HCT116 (cell line): ENCODE data around the gene APBA2. TPM values are rescaled to one million over a fixed set of nuclear protein-coding genes. Genes with fewer than 3 reads are reported as not detected.

Experiments
- ATAC-seq: fragments of 200-7000 bp; cut with Tn5 transposase; 2 replicates; pipeline ENCODE4 v1.9.1; 2020; ENCODE audit warnings: mild to moderate bottlenecking, moderate library complexity
- BruUV-seq: library from RNA; stranded (reverse); fragments of 400-500 nt; replicated peaks from 2 replicates; lab custom pipeline; 2021; lab: Mats Ljungman, UMichigan
- CTCF ChIA-PET: fragments of 300-600 bp; sonication (Branson Sonifier 250); formaldehyde crosslinking; loops from one replicate; lab custom pipeline; 2021; ENCODE audit warnings: antibody characterized with exemption; lab: Charles Lee
- POLR2A ChIA-PET: fragments of 300-600, 350-600 bp; sonication (Branson Sonifier 250); formaldehyde crosslinking; loops from one replicate; lab custom pipeline; 2021; ENCODE audit warnings: antibody characterized with exemption; lab: Charles Lee
- RAD21 ChIA-PET, 2 experiments: fragments of 300-600 bp; sonication (Branson Sonifier 250); formaldehyde crosslinking; loops; one replicate each; lab custom pipeline; 2023; ENCODE audit warnings: low total read pairs in 2 of 2; ENCODE audit not compliant: uncharacterized antibody in 2 of 2, unreplicated experiment in 2 of 2, low non-redundant PET in 1 of 2; lab: Charles Lee
- DNase-seq: peaks from one replicate; pipeline ENCODE4 v3.0.0-alpha.2; 2010; ENCODE audit warnings: low read depth, low spot score
- H2AFZ ChIP-seq: fragments of 200-600 bp; shearing (Covaris generic), sonication (generic); 2 replicates; pipeline ENCODE4 v1.6.1; 2017; ENCODE audit warnings: low read depth, mixed run types, mixed read lengths, antibody characterized with exemption, low read length; ENCODE audit not compliant: poor library complexity, severe bottlenecking
- H3K27ac ChIP-seq: 2 replicates; pipeline ENCODE4 v1.5.1; 2012; ENCODE audit warnings: low read depth, low read length
- H3K27me3 ChIP-seq: fragments of 200-600 bp; sonication (generic); 2 replicates; pipeline ENCODE4 v1.6.1; 2016; ENCODE audit warnings: mixed run types, low read length, mixed read lengths; ENCODE audit not compliant: insufficient read depth
- H3K36me3 ChIP-seq, 2 experiments: fragments of 200-500 bp in 1 of 2; fragments of 200-600 bp in 1 of 2; sonication (Bioruptor generic) in 1 of 2; sonication (generic) in 1 of 2; 2 replicates each; pipeline versions ENCODE4 v1.5.1 to v1.6.1; 2014 to 2016; ENCODE audit warnings: low read length in 2 of 2, inconsistent platforms in 1 of 2, mixed read lengths in 1 of 2, mixed run types in 1 of 2; ENCODE audit not compliant: insufficient read depth in 2 of 2, control insufficient read depth in 1 of 2
- H3K4me1 ChIP-seq, 2 experiments: fragments of 200-600 bp in 1 of 2; sonication (generic) in 1 of 2; 2 replicates each; pipeline versions ENCODE4 v1.5.1 to v1.6.1; 2012 to 2017; ENCODE audit warnings: low read length in 2 of 2, inconsistent platforms in 1 of 2, mild to moderate bottlenecking in 1 of 2, mixed read lengths in 1 of 2, mixed run types in 1 of 2, moderate library complexity in 1 of 2; ENCODE audit not compliant: insufficient read depth in 2 of 2, control insufficient read depth in 1 of 2
- H3K4me2 ChIP-seq: fragments of 200-600 bp; sonication (generic); 2 replicates; pipeline ENCODE4 v1.6.1; 2017; ENCODE audit warnings: mixed run types, low read length, mixed read lengths
- H3K4me3 ChIP-seq, 2 experiments: fragments of 200-600 bp in 1 of 2; sonication (generic) in 1 of 2; replicated peaks in 1 of 2; 2 replicates each; pipeline ENCODE4 v1.5.1; 2011 to 2016; ENCODE audit warnings: low read length in 2 of 2, control low read depth in 1 of 2, low read depth in 1 of 2, mild to moderate bottlenecking in 1 of 2, mixed read lengths in 1 of 2, mixed run types in 1 of 2
- H3K79me2 ChIP-seq: fragments of 200-600 bp; sonication (generic); 2 replicates; pipeline ENCODE4 v1.6.1; 2017; ENCODE audit warnings: mild to moderate bottlenecking, mixed run types, low read length, moderate library complexity, mixed read lengths; ENCODE audit not compliant: insufficient read depth
- H3K9ac ChIP-seq: fragments of 200-600 bp; sonication (generic); 2 replicates; pipeline ENCODE4 v1.6.1; 2016; ENCODE audit warnings: low read length, mixed read lengths
- H3K9me2 ChIP-seq: fragments of 200-600 bp; sonication (generic), shearing (Covaris generic); 2 replicates; pipeline ENCODE4 v1.6.1; 2017; ENCODE audit warnings: mixed run types, mild to moderate bottlenecking, moderate library complexity; ENCODE audit not compliant: insufficient read depth
- H3K9me3 ChIP-seq, 2 experiments: fragments of 200-500 bp in 1 of 2; fragments of 200-600 bp in 1 of 2; sonication (Bioruptor generic) in 1 of 2; sonication (generic) in 1 of 2; 2 replicates each; pipeline ENCODE4 v1.6.1; 2014 to 2017; ENCODE audit warnings: low read length in 2 of 2, mixed read lengths in 2 of 2, inconsistent platforms in 1 of 2, low read depth in 1 of 2, mild to moderate bottlenecking in 1 of 2, mixed run types in 1 of 2, moderate library complexity in 1 of 2; ENCODE audit not compliant: control insufficient read depth in 1 of 2, insufficient read depth in 1 of 2
- H4K20me1 ChIP-seq: fragments of 200-600 bp; sonication (generic), shearing (Covaris generic); 2 replicates; pipeline ENCODE4 v1.6.1; 2017; ENCODE audit warnings: mixed run types, mild to moderate bottlenecking, moderate library complexity; ENCODE audit not compliant: insufficient read depth
- CBX3 ChIP-seq: IDR thresholded peaks from 2 replicates; pipeline ENCODE4 v1.6.1; 2012; ENCODE audit warnings: low read depth
- CTCF ChIP-seq, 3 experiments: fragments of 200-600 bp in 1 of 3; sonication (generic) in 1 of 3; IDR thresholded peaks in 2 of 3; conservative IDR thresholded peaks in 1 of 3; 2 replicates each; pipeline ENCODE4 v1.5.1; 2012 to 2017; ENCODE audit warnings: low read depth in 2 of 3, low read length in 2 of 3, antibody characterized with exemption in 1 of 3, borderline replicate concordance in 1 of 3, control low read depth in 1 of 3, mild to moderate bottlenecking in 1 of 3, mixed read lengths in 1 of 3, mixed run types in 1 of 3, moderate library complexity in 1 of 3; ENCODE audit not compliant: insufficient read depth in 1 of 3
- FOSL1 ChIP-seq: IDR thresholded peaks from 2 replicates; pipeline ENCODE4 v1.6.1; 2012; ENCODE audit warnings: low read depth
- POLR2A ChIP-seq: IDR thresholded peaks from 2 replicates; pipeline ENCODE4 v1.7.0; 2011; ENCODE audit warnings: borderline replicate concordance; ENCODE audit not compliant: insufficient read depth, insufficient read length; ENCODE audit errors: extremely low read depth
- SIN3A ChIP-seq: IDR thresholded peaks from 2 replicates; pipeline ENCODE4 v1.6.1; 2012; ENCODE audit warnings: low read depth
- SP1 ChIP-seq: IDR thresholded peaks from 2 replicates; pipeline ENCODE4 v1.6.1; 2012; ENCODE audit warnings: low read depth
- SRF ChIP-seq: IDR thresholded peaks from 2 replicates; pipeline ENCODE4 v1.6.1; 2012; ENCODE audit warnings: low read depth
- TCF7L2 ChIP-seq: IDR thresholded peaks from 2 replicates; pipeline ENCODE4 v1.7.0; 2011; ENCODE audit warnings: borderline replicate concordance, inconsistent platforms; ENCODE audit not compliant: insufficient read depth, insufficient read length; ENCODE audit errors: extremely low read depth
- ZBTB33 ChIP-seq: IDR thresholded peaks from 2 replicates; pipeline ENCODE4 v1.6.1; 2011; ENCODE audit warnings: mild to moderate bottlenecking, low read length, moderate library complexity; ENCODE audit not compliant: insufficient replicate concordance; ENCODE audit errors: extremely low read depth
- ZNF274 ChIP-seq: fragments of 200-500 bp; sonication (Bioruptor generic); IDR thresholded peaks from 2 replicates; pipeline ENCODE4 v1.6.1; 2014; ENCODE audit warnings: mild to moderate bottlenecking, low read depth, low read length, inconsistent platforms
- intact Hi-C: fragments of 100-400 bp; cut with micrococcal nuclease; formaldehyde crosslinking; loops from 2 replicates; pipeline ENCODE4 v1.10.0; 2022
- total RNA-seq: library from RNA; stranded (reverse); gene quantifications from one replicate; pipeline ENCODE4 v1.2.1, GENCODE V29; 2021; ENCODE audit not compliant: unreplicated experiment

The APBA2 gene
- total RNA-seq, 1 experiment from 2014 or later = 0.47 TPM

GRCh38 chr15:28936481-28936881 lies 50.7 kb downstream of the APBA2 start:
- Histone ChIP-seq H3K9me2 (no peaks in the 10 kb centered on the region), H3K4me3 (no peak overlapping the region), H3K4me2 (no peak overlapping the region), H2AFZ (no peak overlapping the region), H3K4me1 (no peaks in the 10 kb centered on the region), H3K79me2 (no peaks in the 10 kb centered on the region), H3K36me3 (no peaks in the 10 kb centered on the region), H4K20me1 (no peaks in the 10 kb centered on the region)
- no peak for ATAC-seq
- intact Hi-C loops = no loop called here
- DNase-seq = no peak
- TF ChIP-seq CBX3 (no peak), SP1 (no peak), SRF (no peak), FOSL1 (no peak), CTCF (IDR thresholded peaks at IDR 0.05 in 2 of 3, conservative IDR thresholded peaks at IDR 0.05 in 1 of 3; ENCODE audit: borderline replicate concordance in 1 of 3, insufficient read depth in 1 of 3, low read depth in 2 of 3, low read length in 2 of 3) (no peak), POLR2A (no peak), ZNF274 (no peak), ZBTB33 (no peak), TCF7L2 (no peak), SIN3A (no peak)
- TF ChIP-seq, all 23 proteins: peak for 0
- no TSS peak for BruUV-seq
- Histone ChIP-seq H3K9ac (no peak overlapping the region), H3K9me3 (no peaks in the 10 kb centered on the region), H3K27ac (no peak overlapping the region), H3K27me3 (no peaks in the 10 kb centered on the region)
- ChIA-PET POLR2A (no interaction called here), RAD21 (no interaction called here), CTCF (no interaction called here)
